HG02973 (cell line): ENCODE data around the gene ZFP36L2.

Experiments used
- ATAC-seq: cut with Tn5 transposase; IDR thresholded peaks from one replicate; pipeline ENCODE4 v1.9.1; 2021; ENCODE audit warnings: moderate library complexity; ENCODE audit not compliant: unreplicated experiment

Gene ZFP36L2

GRCh38 chr2:43224571-43225092 is 1.8 kb downstream of the ZFP36L2 start:
- ATAC-seq, result no peak

DNA sequence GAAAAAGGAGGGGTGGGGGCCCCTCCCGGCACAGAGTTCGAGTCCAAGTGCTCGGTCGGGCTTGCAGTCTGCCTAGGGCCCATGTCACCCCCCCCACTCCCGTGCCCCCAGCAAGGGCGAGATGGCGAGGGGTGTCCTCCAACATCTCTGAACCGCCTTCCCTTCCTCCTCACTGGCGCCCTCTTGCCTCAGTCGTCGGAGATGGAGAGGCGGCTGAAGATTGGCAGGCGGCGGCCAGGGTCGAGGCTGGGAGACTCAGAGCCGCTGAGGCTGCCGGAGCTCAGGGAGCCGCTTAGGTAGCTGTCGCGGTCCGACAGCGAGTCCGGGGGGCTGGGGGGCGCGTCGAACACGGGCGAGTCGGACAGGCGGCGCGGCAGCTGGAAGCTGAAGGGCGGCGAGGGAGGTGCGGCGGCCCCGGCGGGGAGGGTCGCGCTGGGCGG is 2.3 kb downstream of the ZFP36L2 start:
- ATAC-seq, result no peak

GRCh38 chr2:43223521-43224001 is 2.8 kb downstream of the ZFP36L2 start:
- no peak for ATAC-seq

DNA sequence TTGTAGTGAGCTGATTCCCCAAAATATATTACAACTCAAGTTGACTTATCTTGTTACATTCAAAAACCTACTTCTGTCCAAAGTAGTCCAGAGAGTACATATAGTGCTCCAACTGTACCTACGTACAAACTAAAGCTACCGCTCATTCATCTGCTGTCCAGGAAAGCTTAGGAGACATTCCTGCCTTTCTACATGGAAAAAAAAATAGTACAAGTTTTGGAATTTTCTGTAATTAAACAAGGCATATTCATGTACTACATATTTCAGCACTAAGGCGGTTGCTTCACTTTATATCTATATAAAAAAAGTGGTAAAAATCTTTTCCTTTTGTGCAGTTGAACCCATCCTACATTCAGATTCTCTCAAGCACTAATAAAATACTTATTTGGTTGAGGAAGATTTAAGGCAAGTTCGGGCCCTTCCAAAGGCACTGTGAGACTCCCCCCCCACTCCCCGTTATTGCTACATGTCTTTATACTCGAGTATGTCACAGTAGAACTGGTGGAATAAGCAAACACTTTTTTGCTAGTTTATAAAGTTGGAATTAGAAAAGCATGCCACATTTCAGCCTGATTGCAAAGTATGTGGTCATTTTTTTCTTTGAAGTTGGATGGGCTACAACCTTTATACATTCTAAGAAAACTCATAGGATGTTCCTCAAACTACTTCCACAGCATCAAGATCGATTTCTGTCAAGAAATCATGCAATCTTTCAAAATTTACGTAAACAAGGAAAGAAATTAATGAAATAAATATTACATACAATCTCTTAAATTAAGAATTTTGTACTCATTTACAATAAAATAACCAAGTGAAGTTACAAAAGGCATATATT is 3.7 kb downstream of the ZFP36L2 start:
- ATAC-seq, result no peak

- ATAC-seq, result no peak
Measured at GRCh38 chr2:43221763-43222474, 4.5 kb downstream of the ZFP36L2 start.

GRCh38 chr2:43221124-43221762 is 5.2 kb downstream of the ZFP36L2 start:
- no peak for ATAC-seq

GRCh38 chr2:43220760-43221123 is 5.7 kb downstream of the ZFP36L2 start:
- ATAC-seq, result no peak

DNA sequence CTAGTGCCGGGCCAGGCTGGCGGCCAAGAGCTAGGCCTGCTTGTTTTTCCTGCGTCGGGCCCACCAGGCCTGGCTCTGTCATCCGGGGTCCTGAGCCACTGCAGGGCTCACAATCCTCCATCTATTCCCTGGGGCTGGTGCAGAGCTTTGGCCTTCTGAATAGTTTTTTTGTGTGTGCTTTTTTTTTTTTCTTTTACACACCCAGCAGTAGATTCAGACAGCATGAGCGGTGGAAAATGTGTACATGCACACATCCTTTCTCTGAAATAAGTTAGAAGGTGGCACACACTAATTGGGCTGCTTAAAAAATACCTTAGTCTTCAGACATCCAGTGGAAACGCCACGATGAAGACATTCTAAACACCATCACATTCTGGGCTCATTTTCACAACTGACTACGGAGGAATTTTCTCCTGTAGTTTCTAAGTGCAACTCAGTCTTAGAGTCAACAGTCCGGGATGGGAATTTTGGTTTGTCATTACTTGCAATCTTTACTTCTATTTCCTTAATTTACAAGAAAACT is 6.1 kb downstream of the ZFP36L2 start:
- no peak for ATAC-seq

GRCh38 chr2:43219383-43220228 is 6.8 kb downstream of the ZFP36L2 start:
- ATAC-seq, result peak; percentile 42

DNA sequence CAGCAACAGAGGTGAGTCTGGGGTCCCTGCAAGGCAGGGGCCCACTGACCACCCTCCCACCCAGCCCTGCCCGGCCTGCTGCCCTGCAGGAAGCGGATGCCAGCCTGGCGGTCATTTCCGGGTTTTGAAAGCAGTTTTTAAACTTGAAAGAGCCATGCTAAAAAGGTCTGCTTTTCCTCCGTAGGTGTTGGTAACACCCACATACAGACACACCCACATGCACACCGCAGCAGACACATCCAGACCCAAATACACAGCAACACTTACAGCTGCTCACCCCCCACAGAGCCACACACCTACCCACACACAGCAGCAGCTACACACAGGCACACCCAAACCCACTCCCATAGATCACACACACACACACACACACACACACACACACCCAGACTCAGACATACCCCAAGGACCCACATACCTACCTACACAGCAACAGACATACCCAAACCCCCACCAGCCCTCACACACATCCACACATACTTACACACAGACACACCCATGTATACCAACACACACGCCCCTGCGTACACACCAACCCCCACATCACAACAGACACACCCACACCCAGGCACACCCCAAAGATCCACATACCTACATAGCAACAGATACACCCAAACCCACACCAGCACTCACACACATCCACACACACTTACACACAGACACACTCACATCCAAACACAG is 7.6 kb downstream of the ZFP36L2 start:
- peak; percentile 1 for ATAC-seq

DNA sequence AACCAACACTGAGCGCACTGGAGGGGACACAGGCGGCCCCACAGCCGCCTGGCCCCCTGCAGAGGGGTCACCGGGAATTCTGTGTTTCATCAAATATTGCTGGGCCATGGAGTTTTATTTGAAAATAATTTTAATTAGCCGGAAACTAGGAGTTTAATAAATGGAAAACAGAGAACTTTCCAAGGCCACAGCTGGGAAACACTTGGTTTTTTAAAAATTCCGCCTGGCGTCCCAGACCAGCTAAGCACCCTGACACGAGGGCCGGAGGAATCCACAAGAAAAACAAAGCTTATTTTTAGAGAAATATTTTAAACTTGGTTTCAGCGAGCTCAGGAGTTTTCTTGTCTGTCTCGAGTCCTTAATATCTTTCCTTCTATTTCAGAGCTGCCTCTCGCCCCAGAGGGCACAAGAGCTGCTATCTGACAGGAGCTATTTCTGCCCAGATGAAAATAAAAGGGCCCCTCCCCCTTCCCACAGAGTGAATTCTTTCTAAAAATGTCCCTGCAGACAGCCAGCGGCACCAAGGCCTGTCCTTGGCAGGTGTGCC is 8.2 kb downstream of the ZFP36L2 start:
- no peak for ATAC-seq

- ATAC-seq, result no peak
Measured at GRCh38 chr2:43217228-43218154, 8.9 kb downstream of the ZFP36L2 start.

GRCh38 chr2:43216629-43217028 is 9.8 kb downstream of the ZFP36L2 start:
- no peak for ATAC-seq

GRCh38 chr2:43215673-43216255 is 10.6 kb downstream of the ZFP36L2 start:
- ATAC-seq, result no peak

DNA sequence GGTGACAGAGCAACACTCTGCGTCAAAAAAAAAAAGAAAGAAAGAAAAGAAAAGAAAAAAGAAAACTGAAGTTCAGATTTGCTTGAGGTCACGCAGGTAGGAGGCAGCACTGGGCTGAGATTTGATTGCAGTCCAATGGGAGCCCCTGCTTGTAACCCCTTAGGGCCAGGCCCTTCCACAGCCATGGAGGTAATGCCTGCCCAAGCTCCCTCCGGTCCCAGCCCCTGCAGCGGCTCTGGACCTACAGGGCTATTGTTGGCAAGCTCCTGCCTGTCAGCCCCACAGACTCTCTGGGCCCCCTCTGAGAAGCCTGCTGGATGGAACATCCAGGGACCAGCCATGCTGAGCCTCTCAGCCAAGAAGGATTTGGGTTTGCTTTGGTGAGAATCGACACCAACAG is 12.2 kb downstream of the ZFP36L2 start:
- no peak for ATAC-seq

DNA sequence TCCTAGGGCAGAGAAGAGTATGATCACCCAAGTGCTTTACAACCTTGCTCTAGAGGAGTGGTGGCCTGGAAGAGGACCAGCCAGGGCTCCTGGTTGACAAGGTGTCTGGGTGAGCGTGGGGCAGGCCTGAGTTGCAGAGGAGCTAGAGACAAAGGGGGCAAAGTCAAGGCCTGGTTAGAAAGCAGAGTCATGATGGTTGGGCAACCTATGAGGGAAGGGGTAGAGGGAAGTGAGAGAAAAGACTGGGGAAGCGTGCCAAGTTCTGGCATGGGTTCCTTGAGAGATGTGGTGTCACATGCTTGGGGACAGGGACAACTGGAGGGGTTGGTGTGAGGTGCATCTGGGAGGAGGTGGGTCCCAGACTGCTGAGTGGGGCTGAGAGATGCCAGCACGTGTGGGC is 13.5 kb downstream of the ZFP36L2 start:
- no peak for ATAC-seq

- no peak for ATAC-seq
Measured at GRCh38 chr2:43212216-43212835, 14.1 kb downstream of the ZFP36L2 start.
